K562 (cell line): ENCODE measurements around the gene OARD1. TPM values are rescaled to one million over a fixed set of nuclear protein-coding genes. Genes with fewer than 3 reads are reported as not detected.

Source experiments
- BCLAF1 ChIP-seq, 2 experiments: fragments of 450-650 bp in 1 of 2; IDR thresholded peaks; 2 replicates each; pipeline ENCODE4 v1.6.1; 2011 to 2017; ENCODE audit warnings: low read depth in 2 of 2, antibody characterized with exemption in 1 of 2, borderline replicate concordance in 1 of 2, low read length in 1 of 2, mild to moderate bottlenecking in 1 of 2, mixed read lengths in 1 of 2; ENCODE audit not compliant: control insufficient read depth in 1 of 2
- CSDE1 ChIP-seq, 2 experiments: fragments of 450-650 bp; IDR thresholded peaks; 2 replicates each; pipeline ENCODE4 v1.6.1; 2016; ENCODE audit warnings: mild to moderate bottlenecking in 1 of 2
- NCOA4 ChIP-seq: fragments of 450-650 bp; IDR thresholded peaks from 2 replicates; pipeline ENCODE4 v1.6.1; 2018; ENCODE audit warnings: mild to moderate bottlenecking; ENCODE audit not compliant: partially characterized antibody
- RBM14 ChIP-seq: fragments of 200-400 bp; formaldehyde crosslinking; IDR thresholded peaks from 2 replicates; pipeline ENCODE4 v1.6.1; 2018; ENCODE audit warnings: low read depth, mild to moderate bottlenecking, low read length, moderate library complexity, borderline replicate concordance; ENCODE audit not compliant: insufficient read depth
- ZNF395 ChIP-seq: fragments of 200-800 bp; sonication (Bioruptor generic); IDR thresholded peaks from 2 replicates; pipeline ENCODE4 v1.6.1; 2017; ENCODE audit warnings: missing genetic modification characterization, missing compliant biosample characterization
- polyA plus RNA-seq, 8 experiments: library from polyadenylated mRNA; depleted of rRNA in 4 of 8; stranded (reverse) in 5 of 8; unstranded in 3 of 8; fragments of >200 nt; fragmentation: Nextera tagmentation in 2 of 8; fragmentation: Illumina TruSeq in 1 of 8; extraction: Ambion mirVana in 2 of 8; extraction: Trizol in 1 of 8; gene quantifications; 2 replicates each; pipeline versions ENCODE4 v1.2.1 to v1.2.3, GENCODE V29; 2011 to 2014; ENCODE audit warnings: inconsistent platforms in 1 of 8, missing spikeins in 1 of 8
- total RNA-seq, 7 experiments: library from RNA; depleted of rRNA in 6 of 7; stranded (reverse); fragments of >200 nt in 6 of 7; fragmentation: Illumina TruSeq in 2 of 7; extraction: Trizol in 2 of 7; gene quantifications; 2 replicates each; pipeline versions ENCODE4 v1.2.1 to v1.2.3, GENCODE V29; 2011 to 2021; ENCODE audit warnings: low replicate concordance in 1 of 7

Gene OARD1
- total and polyA plus RNA-seq, 9 of the 15 experiments (the other 6 are each of a cell fraction or from before 2014, with no cell fraction given) = 43.4 to 88.3 (median 61.1) TPM

GRCh38 chr6:41062056-41062455 lies 10.1 kb downstream of the OARD1 start (continued):
- TF ChIP-seq RBM14 = no peak
- TF ChIP-seq CSDE1 (IDR thresholded peaks at IDR 0.05) = no peak
- TF ChIP-seq ZNF395 = no peak
- no peak for TF ChIP-seq NCOA4
- no peak for TF ChIP-seq BCLAF1 (IDR thresholded peaks at IDR 0.05; ENCODE audit: borderline replicate concordance in 1 of 2, control insufficient read depth in 1 of 2, low read depth in 2 of 2, low read length in 1 of 2)
